Measurements from ENCODE around the gene CCDC9. TPM values are rescaled to one million over a fixed set of nuclear protein-coding genes. Genes with fewer than 3 reads are reported as not detected.

CCDC9 gene
- total and polyA plus RNA-seq, 2 of the 13 experiments (the other 11 are each of a cell fraction or from before 2014, with no cell fraction given) = 2.9 to 6.3 TPM

DNA sequence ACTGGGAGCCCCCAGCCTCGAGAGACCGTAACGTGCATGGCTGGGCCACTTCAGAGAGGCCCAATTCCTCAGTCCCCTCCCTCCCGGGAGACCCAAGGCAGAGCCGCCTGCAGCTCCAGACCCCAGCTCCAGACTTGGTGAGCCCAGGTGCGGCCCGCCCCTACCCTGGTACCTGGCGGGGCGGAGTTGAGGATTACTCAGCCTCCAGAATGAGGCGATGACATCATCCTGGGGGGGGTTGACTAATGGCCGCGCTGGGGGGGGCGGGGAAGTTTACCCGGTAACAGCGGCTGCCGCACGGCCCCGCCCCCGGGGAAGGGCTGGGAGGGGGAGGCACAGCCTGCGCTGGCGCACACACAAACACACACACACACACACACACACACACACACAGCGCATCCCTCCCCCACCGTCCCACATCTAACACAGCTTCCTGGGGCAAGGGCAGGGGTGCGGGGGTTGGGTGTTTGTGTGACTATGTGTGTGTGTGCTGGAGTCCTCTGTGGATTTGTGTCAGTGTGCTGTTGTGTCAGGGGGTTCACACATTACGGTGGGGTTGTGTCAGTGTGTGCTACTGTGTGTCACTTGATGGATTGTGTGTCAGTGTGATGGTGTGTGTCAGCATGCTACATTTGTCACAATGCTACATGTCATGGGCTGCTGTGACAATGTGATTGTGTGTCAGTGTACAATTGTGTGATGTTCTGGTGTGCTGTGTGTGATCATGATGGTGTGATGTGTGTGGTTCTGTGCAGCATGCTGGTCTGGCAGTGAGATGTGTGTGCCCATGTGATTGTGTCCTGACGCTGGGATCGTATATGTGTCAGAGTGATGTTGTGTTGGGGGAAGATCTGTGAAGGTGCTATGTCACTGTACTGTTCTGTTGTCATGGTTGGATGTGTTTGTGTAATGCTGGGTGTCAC, 15.1 kb upstream of the CCDC9 start (continued):
- TF ChIP-seq, protein P1, sequence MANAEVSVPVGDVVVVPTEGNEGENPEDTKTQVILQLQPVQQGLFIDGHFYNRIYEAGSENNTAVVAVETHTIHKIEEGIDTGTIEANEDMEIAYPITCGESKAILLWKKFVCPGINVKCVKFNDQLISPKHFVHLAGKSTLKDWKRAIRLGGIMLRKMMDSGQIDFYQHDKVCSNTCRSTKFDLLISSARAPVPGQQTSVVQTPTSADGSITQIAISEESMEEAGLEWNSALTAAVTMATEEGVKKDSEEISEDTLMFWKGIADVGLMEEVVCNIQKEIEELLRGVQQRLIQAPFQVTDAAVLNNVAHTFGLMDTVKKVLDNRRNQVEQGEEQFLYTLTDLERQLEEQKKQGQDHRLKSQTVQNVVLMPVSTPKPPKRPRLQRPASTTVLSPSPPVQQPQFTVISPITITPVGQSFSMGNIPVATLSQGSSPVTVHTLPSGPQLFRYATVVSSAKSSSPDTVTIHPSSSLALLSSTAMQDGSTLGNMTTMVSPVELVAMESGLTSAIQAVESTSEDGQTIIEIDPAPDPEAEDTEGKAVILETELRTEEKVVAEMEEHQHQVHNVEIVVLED (CRISPR knock-in tag; IDR thresholded peaks at IDR 0.05; ENCODE audit: borderline replicate concordance) = no peak
- TF ChIP-seq ZBTB1 (CRISPR knock-in tag; IDR thresholded peaks at IDR 0.05; ENCODE audit: borderline replicate concordance) (no peak), NR2F2 (IDR thresholded peaks at IDR 0.05; ENCODE audit: borderline replicate concordance, low read depth) (no peak), ZNF746 (CRISPR knock-in tag; IDR thresholded peaks at IDR 0.05) (no peak), FOXA1 (IDR thresholded peaks at IDR 0.05) (no peak), FOXA1 (CRISPR knock-in tag; IDR thresholded peaks at IDR 0.05) (no peak), MEIS1 (CRISPR knock-in tag; IDR thresholded peaks at IDR 0.05; ENCODE audit: borderline replicate concordance) (no peak), ZFY (CRISPR knock-in tag; IDR thresholded peaks at IDR 0.05) (0 out of 2 replicates have a peak, but pooled peaks have one; percentile 27), HDAC1 (CRISPR knock-in tag; IDR thresholded peaks at IDR 0.05) (peak; percentile 9; the same call in 1 of the 2 replicates), ZC3H4 (CRISPR knock-in tag; IDR thresholded peaks at IDR 0.05; ENCODE audit: borderline replicate concordance) (no peak), ATM (IDR thresholded peaks at IDR 0.05; ENCODE audit: borderline replicate concordance) (no peak), ZNF672 (CRISPR knock-in tag; IDR thresholded peaks at IDR 0.05) (no peak; the same call in 1 of the 2 replicates), ZNF563 (CRISPR knock-in tag; IDR thresholded peaks at IDR 0.05) (no peak), SKI (IDR thresholded peaks at IDR 0.05; ENCODE audit: partially characterized antibody) (no peak), HNRNPK (IDR thresholded peaks at IDR 0.05; ENCODE audit: low read depth, low read length, poor library complexity, severe bottlenecking) (no peak), PTBP1 (IDR thresholded peaks at IDR 0.05; ENCODE audit: low read depth, low read length, poor library complexity, severe bottlenecking) (no peak), SP140L (CRISPR knock-in tag; IDR thresholded peaks at IDR 0.05; ENCODE audit: borderline replicate concordance) (no peak), ZNF20 (CRISPR knock-in tag; IDR thresholded peaks at IDR 0.05) (no peak)
- TF ChIP-seq, protein P2, sequence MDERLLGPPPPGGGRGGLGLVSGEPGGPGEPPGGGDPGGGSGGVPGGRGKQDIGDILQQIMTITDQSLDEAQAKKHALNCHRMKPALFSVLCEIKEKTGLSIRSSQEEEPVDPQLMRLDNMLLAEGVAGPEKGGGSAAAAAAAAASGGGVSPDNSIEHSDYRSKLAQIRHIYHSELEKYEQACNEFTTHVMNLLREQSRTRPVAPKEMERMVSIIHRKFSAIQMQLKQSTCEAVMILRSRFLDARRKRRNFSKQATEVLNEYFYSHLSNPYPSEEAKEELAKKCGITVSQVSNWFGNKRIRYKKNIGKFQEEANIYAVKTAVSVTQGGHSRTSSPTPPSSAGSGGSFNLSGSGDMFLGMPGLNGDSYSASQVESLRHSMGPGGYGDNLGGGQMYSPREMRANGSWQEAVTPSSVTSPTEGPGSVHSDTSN (CRISPR knock-in tag; IDR thresholded peaks at IDR 0.05) = no peak
- TF ChIP-seq, protein P3, sequence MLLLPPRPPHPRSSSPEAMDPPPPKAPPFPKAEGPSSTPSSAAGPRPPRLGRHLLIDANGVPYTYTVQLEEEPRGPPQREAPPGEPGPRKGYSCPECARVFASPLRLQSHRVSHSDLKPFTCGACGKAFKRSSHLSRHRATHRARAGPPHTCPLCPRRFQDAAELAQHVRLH (CRISPR knock-in tag; IDR thresholded peaks at IDR 0.05; ENCODE audit: borderline replicate concordance, low read depth) = no peak
- TF ChIP-seq, protein P4, sequence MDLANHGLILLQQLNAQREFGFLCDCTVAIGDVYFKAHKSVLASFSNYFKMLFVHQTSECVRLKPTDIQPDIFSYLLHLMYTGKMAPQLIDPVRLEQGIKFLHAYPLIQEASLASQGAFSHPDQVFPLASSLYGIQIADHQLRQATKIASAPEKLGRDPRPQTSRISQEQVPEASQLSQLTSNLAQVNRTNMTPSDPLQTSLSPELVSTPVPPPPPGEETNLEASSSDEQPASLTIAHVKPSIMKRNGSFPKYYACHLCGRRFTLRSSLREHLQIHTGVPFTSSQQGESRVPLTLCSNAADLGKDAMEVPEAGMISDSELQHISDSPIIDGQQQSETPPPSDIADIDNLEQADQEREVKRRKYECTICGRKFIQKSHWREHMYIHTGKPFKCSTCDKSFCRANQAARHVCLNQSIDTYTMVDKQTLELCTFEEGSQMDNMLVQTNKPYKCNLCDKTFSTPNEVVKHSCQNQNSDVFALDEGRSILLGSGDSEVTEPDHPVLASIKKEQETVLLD (CRISPR knock-in tag; IDR thresholded peaks at IDR 0.05; ENCODE audit: low read depth) = peak; percentile 50; the same call in 1 of the 2 replicates
- TF ChIP-seq, protein P5, sequence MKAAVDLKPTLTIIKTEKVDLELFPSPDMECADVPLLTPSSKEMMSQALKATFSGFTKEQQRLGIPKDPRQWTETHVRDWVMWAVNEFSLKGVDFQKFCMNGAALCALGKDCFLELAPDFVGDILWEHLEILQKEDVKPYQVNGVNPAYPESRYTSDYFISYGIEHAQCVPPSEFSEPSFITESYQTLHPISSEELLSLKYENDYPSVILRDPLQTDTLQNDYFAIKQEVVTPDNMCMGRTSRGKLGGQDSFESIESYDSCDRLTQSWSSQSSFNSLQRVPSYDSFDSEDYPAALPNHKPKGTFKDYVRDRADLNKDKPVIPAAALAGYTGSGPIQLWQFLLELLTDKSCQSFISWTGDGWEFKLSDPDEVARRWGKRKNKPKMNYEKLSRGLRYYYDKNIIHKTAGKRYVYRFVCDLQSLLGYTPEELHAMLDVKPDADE (CRISPR knock-in tag; IDR thresholded peaks at IDR 0.05) = no peak
